HL-60 (cell line): ENCODE measurements around the gene SDK1.

ENCODE experiments used
- DNase-seq, 2 experiments: peaks; one replicate each; pipeline ENCODE4 v3.0.0-alpha.2; 2010 to 2020; ENCODE audit warnings: low read depth in 1 of 2, low spot score in 1 of 2
- H3K27ac ChIP-seq: fragments of 250-450 bp; sonication (Bioruptor Pico); replicated peaks from 2 replicates; pipeline ENCODE4 v1.5.1; 2020; ENCODE audit warnings: mild to moderate bottlenecking, moderate library complexity
- H3K27me3 ChIP-seq: fragments of 250-450 bp; sonication (Bioruptor Pico); 2 replicates; pipeline ENCODE4 v1.5.1; 2021; ENCODE audit warnings: mild to moderate bottlenecking, moderate library complexity; ENCODE audit not compliant: insufficient read depth, poor library complexity, severe bottlenecking
- H3K4me3 ChIP-seq: replicated peaks from 2 replicates; pipeline ENCODE4 v1.5.1; 2011; ENCODE audit warnings: mild to moderate bottlenecking, control low read depth, low read length; ENCODE audit not compliant: insufficient read depth
- GABPA ChIP-seq: IDR thresholded peaks from 2 replicates; pipeline ENCODE4 v1.6.1; 2012; ENCODE audit warnings: low read depth
- POLR2AphosphoS5 ChIP-seq: IDR thresholded peaks from 2 replicates; pipeline ENCODE4 v1.6.1; 2012; ENCODE audit warnings: low read depth
- SPI1 ChIP-seq: IDR thresholded peaks from 2 replicates; pipeline ENCODE4 v1.6.1; 2012; ENCODE audit warnings: low read depth, mild to moderate bottlenecking, borderline replicate concordance
- TF ChIP-seq, protein P1 (sequence below): IDR thresholded peaks from one replicate; pipeline ENCODE4 v1.5.1; 2011; ENCODE audit warnings: low read length, control low read depth, inconsistent platforms; ENCODE audit not compliant: insufficient read depth
- TF ChIP-seq, protein P2 (sequence below): IDR thresholded peaks from 2 replicates; pipeline ENCODE4 v1.6.1; 2012; ENCODE audit warnings: low read depth; ENCODE audit not compliant: insufficient replicate concordance

SDK1 gene

GRCh38 chr7:4234498-4234855, 933.4 kb downstream of the SDK1 start:
- TF ChIP-seq GABPA (no peak), POLR2AphosphoS5 (no peak)
- TF ChIP-seq, protein P1, sequence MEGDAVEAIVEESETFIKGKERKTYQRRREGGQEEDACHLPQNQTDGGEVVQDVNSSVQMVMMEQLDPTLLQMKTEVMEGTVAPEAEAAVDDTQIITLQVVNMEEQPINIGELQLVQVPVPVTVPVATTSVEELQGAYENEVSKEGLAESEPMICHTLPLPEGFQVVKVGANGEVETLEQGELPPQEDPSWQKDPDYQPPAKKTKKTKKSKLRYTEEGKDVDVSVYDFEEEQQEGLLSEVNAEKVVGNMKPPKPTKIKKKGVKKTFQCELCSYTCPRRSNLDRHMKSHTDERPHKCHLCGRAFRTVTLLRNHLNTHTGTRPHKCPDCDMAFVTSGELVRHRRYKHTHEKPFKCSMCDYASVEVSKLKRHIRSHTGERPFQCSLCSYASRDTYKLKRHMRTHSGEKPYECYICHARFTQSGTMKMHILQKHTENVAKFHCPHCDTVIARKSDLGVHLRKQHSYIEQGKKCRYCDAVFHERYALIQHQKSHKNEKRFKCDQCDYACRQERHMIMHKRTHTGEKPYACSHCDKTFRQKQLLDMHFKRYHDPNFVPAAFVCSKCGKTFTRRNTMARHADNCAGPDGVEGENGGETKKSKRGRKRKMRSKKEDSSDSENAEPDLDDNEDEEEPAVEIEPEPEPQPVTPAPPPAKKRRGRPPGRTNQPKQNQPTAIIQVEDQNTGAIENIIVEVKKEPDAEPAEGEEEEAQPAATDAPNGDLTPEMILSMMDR = no peak
- TF ChIP-seq, protein P2, sequence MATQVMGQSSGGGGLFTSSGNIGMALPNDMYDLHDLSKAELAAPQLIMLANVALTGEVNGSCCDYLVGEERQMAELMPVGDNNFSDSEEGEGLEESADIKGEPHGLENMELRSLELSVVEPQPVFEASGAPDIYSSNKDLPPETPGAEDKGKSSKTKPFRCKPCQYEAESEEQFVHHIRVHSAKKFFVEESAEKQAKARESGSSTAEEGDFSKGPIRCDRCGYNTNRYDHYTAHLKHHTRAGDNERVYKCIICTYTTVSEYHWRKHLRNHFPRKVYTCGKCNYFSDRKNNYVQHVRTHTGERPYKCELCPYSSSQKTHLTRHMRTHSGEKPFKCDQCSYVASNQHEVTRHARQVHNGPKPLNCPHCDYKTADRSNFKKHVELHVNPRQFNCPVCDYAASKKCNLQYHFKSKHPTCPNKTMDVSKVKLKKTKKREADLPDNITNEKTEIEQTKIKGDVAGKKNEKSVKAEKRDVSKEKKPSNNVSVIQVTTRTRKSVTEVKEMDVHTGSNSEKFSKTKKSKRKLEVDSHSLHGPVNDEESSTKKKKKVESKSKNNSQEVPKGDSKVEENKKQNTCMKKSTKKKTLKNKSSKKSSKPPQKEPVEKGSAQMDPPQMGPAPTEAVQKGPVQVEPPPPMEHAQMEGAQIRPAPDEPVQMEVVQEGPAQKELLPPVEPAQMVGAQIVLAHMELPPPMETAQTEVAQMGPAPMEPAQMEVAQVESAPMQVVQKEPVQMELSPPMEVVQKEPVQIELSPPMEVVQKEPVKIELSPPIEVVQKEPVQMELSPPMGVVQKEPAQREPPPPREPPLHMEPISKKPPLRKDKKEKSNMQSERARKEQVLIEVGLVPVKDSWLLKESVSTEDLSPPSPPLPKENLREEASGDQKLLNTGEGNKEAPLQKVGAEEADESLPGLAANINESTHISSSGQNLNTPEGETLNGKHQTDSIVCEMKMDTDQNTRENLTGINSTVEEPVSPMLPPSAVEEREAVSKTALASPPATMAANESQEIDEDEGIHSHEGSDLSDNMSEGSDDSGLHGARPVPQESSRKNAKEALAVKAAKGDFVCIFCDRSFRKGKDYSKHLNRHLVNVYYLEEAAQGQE = no peak
- no peaks in the 10 kb centered on the region for H3K27me3 ChIP-seq

DNA sequence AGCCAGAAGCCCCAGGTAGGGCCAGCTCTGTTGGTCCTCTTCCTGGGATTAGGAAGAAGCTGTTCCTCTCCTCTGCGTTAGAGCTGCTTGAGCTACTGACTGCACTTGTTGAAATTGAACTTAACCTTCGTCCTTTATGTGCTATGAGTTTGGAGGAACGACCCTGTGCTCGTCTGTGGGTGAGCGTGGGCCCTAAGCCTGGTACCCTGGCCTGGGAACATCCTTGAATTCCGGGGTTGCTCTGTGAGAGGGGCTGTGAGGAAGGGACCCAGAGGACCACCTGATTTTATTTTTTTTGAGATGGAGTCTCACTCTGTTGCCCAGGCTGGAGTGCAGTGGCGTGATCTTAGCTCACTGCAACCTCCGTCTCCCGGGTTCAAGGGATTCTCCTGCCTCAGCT, 933.8 kb downstream of the SDK1 start:
- no peak for DNase-seq
- no peak overlapping the region for H3K4me3 ChIP-seq
- TF ChIP-seq SPI1 (no peak), GABPA (no peak), POLR2AphosphoS5 (no peak)
- TF ChIP-seq, protein P1 = no peak
- TF ChIP-seq, protein P2 = no peak
- H3K27me3 ChIP-seq = no peaks in the 10 kb centered on the region
- no peak overlapping the region for H3K27ac ChIP-seq

More at GRCh38 chr7:4234498-4234855, 933.4 kb downstream of the SDK1 start:
- H3K4me3 ChIP-seq = no peak overlapping the region
- DNase-seq = no peak
- H3K27ac ChIP-seq = no peak overlapping the region

DNA sequence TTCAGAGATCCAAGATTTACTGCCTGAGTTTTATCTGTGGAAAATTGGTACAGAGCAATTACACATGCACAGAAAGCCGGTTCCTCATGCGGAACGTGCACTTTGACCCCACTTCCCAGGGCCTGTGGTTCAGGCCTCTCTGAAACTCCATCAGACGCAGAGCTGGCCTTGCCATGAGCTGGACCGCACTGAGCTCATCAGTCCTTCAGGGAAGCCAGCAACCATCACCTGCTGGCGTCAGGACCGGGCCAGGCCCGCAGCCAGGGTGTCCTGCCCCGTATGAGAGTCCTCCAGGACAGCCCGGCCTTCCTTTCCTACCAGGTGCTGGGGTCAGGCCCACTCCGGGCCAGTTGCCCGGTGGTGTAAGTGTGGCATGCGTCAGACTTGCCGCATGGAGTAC, 934.5 kb downstream of the SDK1 start:
- Histone ChIP-seq H3K27me3 (no peaks in the 10 kb centered on the region), H3K4me3 (no peak overlapping the region), H3K27ac (no peak overlapping the region)
- no peak for DNase-seq
- TF ChIP-seq, protein P2 = no peak
- TF ChIP-seq POLR2AphosphoS5 = no peak
- TF ChIP-seq GABPA = no peak
- TF ChIP-seq SPI1 = no peak
- TF ChIP-seq, protein P1 = no peak
